Gastroesophageal sphincter (tissue), 4 donors: Measurements from ENCODE around the gene IL17RB. TPM values are rescaled to one million over a fixed set of nuclear protein-coding genes. Genes with fewer than 3 reads are reported as not detected.

Source experiments
- ATAC-seq: fragments of 150-250 bp; one replicate; pipeline ENCODE4 v1.9.1; 2016; ENCODE audit warnings: mild to moderate bottlenecking, moderate library complexity
- H3K27ac ChIP-seq, 4 donors: fragments of 200-600 bp; sonication (generic) in 3 of 4; 1 replicate in 3 of 4; 2 replicates in 1 of 4; pipeline ENCODE4 v1.5.1; 2016 to 2019
- H3K27me3 ChIP-seq: fragments of 200-600 bp; sonication (generic); one replicate; pipeline ENCODE4 v1.5.1; 2019
- H3K36me3 ChIP-seq, 2 donors: fragments of 200-600 bp; sonication (generic); one replicate each; pipeline ENCODE4 v1.5.1; 2019; ENCODE audit warnings: control low read depth in 1 of 2
- H3K4me1 ChIP-seq, 3 donors: fragments of 200-600 bp; sonication (generic); 1 replicate in 2 of 3; 2 replicates in 1 of 3; pipeline ENCODE4 v1.5.1; 2016 to 2019; ENCODE audit warnings: control low read depth in 2 of 3
- H3K4me3 ChIP-seq, 2 donors: fragments of 200-600 bp; sonication (generic); one replicate each; pipeline ENCODE4 v1.5.1; 2019; ENCODE audit warnings: mild to moderate bottlenecking in 1 of 2, moderate library complexity in 1 of 2
- H3K9me3 ChIP-seq, 3 donors: fragments of 200-600 bp; sonication (generic); one replicate each; pipeline ENCODE4 v1.5.1; 2017 to 2019; ENCODE audit warnings: control low read depth in 2 of 3
- CTCF ChIP-seq, 4 experiments: fragments of 200-600 bp in 2 of 4; fragments of 450-650 bp in 2 of 4; sonication (generic) in 1 of 4; IDR thresholded peaks; one replicate each; pipeline ENCODE4 v1.5.1; 2017 to 2019; ENCODE audit warnings: antibody characterized with exemption in 4 of 4, mild to moderate bottlenecking in 2 of 4, moderate library complexity in 2 of 4
- EP300 ChIP-seq: sonication (generic); formaldehyde crosslinking; IDR thresholded peaks from one replicate; pipeline ENCODE4 v1.6.1; 2017; ENCODE audit warnings: antibody characterized with exemption, mild to moderate bottlenecking
- POLR2A ChIP-seq, 2 donors: fragments of 450-650 bp; IDR thresholded peaks; one replicate each; pipeline ENCODE4 v1.6.1; 2017; ENCODE audit warnings: antibody characterized with exemption in 2 of 2, mild to moderate bottlenecking in 2 of 2, moderate library complexity in 1 of 2
- POLR2AphosphoS5 ChIP-seq: sonication (generic); formaldehyde crosslinking; IDR thresholded peaks from one replicate; pipeline ENCODE4 v1.6.1; 2017; ENCODE audit warnings: antibody characterized with exemption
- WGBS, 2 donors: methylation state at CpG; one replicate each; pipeline ENCODE4 v1.1.5; 2018; ENCODE audit warnings: low coverage in 1 of 2; 5-methylcytosine and 5-hydroxymethylcytosine counted together
- total RNA-seq, 4 donors: library from RNA; depleted of rRNA; stranded (reverse); fragments of >200 nt; gene quantifications; one replicate each; pipeline ENCODE4 v1.1.0, GENCODE V29; 2016

IL17RB gene
- total RNA-seq, 4 donors from 2014 or later = 0.19 to 1.1 (median 0.45) TPM

- Histone ChIP-seq H3K27ac (no peak overlapping the region), H3K4me3 (no peak overlapping the region), H3K36me3 (no peaks in the 10 kb centered on the region), H3K9me3 (no peaks in the 10 kb centered on the region), H3K27me3 (peaks cover 29% of the 10 kb centered on the region), H3K4me1 (peaks cover 0 to 27% (median 4%) of the 10 kb centered on the region in 3 donors)
- no peak for ATAC-seq
- WGBS, 2 donors = 97% methylated on average over 4 to 7 of the region's 7 CpGs
- TF ChIP-seq POLR2AphosphoS5 = no peak
- no peak for TF ChIP-seq CTCF (IDR thresholded peaks at IDR 0.05)
Measured at GRCh38 chr3:53849916-53850315, 3.5 kb downstream of the IL17RB start.

DNA sequence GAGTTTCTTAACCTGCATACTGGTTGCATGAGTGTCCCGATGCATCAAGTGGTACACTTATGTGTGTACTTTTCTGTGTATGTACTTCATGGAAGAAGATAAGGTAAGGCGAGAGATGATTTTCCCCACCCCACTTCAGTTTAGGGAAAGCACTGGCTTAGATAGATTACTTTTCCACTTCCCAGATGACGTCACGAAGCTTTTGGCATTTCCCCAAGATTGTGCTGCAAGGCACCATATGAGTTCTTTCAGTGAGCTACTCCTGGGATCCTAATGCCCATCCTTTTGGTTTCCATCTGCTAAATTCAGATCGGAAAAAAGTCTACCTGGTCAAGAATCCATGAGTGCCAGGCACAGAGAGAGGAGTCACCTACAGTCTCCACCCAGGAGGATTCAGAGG is 4.5 kb downstream of the IL17RB start:
- no peak for TF ChIP-seq POLR2A (IDR thresholded peaks at IDR 0.05)
- no peak for TF ChIP-seq POLR2AphosphoS5
- no peak for TF ChIP-seq EP300
- TF ChIP-seq CTCF (IDR thresholded peaks at IDR 0.05) = no peak
- H3K4me3 ChIP-seq = no peak overlapping the region
- ATAC-seq = no peak
- H3K27ac ChIP-seq = no peak overlapping the region
- H3K36me3 ChIP-seq = no peaks in the 10 kb centered on the region
- H3K9me3 ChIP-seq = no peaks in the 10 kb centered on the region
- H3K4me1 ChIP-seq = peaks cover 0 to 18% (median 4%) of the 10 kb centered on the region in 3 donors
- WGBS, 2 donors = 15 to 19% methylated on average over 4 to 5 of the region's 5 CpGs
- peaks cover 29% of the 10 kb centered on the region for H3K27me3 ChIP-seq

DNA sequence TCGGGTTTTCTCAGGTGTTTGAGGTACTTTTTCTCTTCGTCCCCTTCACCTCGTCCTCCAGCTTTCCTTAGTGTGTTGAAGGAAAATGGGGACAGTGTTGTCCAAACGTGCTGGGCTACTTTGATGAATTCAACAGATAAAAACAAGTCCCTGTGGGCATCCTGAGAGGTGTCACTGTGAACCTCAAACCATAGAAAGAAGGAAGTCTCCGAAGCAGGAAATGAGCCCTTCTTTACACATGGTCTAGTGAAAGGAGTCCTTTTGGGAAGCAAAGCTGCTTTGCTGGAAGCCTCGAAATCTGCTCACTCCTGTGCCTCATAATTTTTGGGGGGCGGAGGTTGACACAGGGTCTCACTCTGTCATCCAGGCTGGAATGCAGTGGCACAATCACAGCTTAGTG is 10.6 kb downstream of the IL17RB start:
- peaks cover 0 to 21% of the 10 kb centered on the region in 2 donors for H3K36me3 ChIP-seq
- H3K27me3 ChIP-seq = no peaks in the 10 kb centered on the region
- 83 to 87% methylated on average over 1 to 4 of the region's 7 CpGs for WGBS, 2 donors
- H3K4me3 ChIP-seq = no peak overlapping the region
- H3K27ac ChIP-seq = no peak overlapping the region
- no peaks in the 10 kb centered on the region for H3K4me1 ChIP-seq
- ATAC-seq = no peak
- H3K9me3 ChIP-seq = no peaks in the 10 kb centered on the region
- TF ChIP-seq POLR2A (IDR thresholded peaks at IDR 0.05) (no peak), EP300 (no peak), CTCF (IDR thresholded peaks at IDR 0.05) (no peak), POLR2AphosphoS5 (no peak)

DNA sequence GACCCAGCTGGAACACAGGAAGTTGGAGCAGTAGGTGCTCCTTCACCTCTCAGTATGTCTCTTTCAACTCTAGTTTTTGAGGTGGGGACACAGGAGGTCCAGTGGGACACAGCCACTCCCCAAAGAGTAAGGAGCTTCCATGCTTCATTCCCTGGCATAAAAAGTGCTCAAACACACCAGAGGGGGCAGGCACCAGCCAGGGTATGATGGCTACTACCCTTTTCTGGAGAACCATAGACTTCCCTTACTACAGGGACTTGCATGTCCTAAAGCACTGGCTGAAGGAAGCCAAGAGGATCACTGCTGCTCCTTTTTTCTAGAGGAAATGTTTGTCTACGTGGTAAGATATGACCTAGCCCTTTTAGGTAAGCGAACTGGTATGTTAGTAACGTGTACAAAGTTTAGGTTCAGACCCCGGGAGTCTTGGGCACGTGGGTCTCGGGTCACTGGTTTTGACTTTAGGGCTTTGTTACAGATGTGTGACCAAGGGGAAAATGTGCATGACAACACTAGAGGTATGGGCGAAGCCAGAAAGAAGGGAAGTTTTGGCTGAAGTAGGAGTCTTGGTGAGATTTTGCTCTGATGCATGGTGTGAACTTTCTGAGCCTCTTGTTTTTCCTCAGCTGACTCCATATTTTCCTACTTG is 11.9 kb downstream of the IL17RB start:
- no peaks in the 10 kb centered on the region for H3K9me3 ChIP-seq
- no peak for TF ChIP-seq CTCF (IDR thresholded peaks at IDR 0.05)
- no peak for TF ChIP-seq POLR2A (IDR thresholded peaks at IDR 0.05)
- no peak for TF ChIP-seq POLR2AphosphoS5
- no peak for TF ChIP-seq EP300
- WGBS, 2 donors = 77 to 83% methylated on average over 4 to 7 of the region's 7 CpGs
- H3K4me1 ChIP-seq = no peaks in the 10 kb centered on the region
- H3K27ac ChIP-seq = no peak overlapping the region
- ATAC-seq = no peak
- H3K4me3 ChIP-seq = no peak overlapping the region
- no peaks in the 10 kb centered on the region for H3K27me3 ChIP-seq
- H3K36me3 ChIP-seq = peaks cover 0 to 33% of the 10 kb centered on the region in 2 donors

- H3K27ac ChIP-seq = no peak overlapping the region
- TF ChIP-seq CTCF (IDR thresholded peaks at IDR 0.05) (no peak), POLR2AphosphoS5 (no peak), POLR2A (IDR thresholded peaks at IDR 0.05) (no peak), EP300 (no peak)
- WGBS, 2 donors = 75 to 87% methylated on average over 3 of the region's 6 CpGs
- H3K4me1 ChIP-seq = no peaks in the 10 kb centered on the region
- no peaks in the 10 kb centered on the region for H3K9me3 ChIP-seq
- no peaks in the 10 kb centered on the region for H3K27me3 ChIP-seq
- peaks cover 0 to 43% of the 10 kb centered on the region in 2 donors for H3K36me3 ChIP-seq
- ATAC-seq = no peak
- H3K4me3 ChIP-seq = no peak overlapping the region
Measured at GRCh38 chr3:53859178-53859577, 12.8 kb downstream of the IL17RB start.
